HepG2 (cell line): ENCODE measurements around the gene LCLAT1. TPM values are rescaled to one million over a fixed set of nuclear protein-coding genes. Genes with fewer than 3 reads are reported as not detected.

Experiments used
- FOXK1 ChIP-seq: sonication (generic); formaldehyde crosslinking; IDR thresholded peaks from 2 replicates; pipeline ENCODE4 v1.4.0; 2020; ENCODE audit warnings: low read depth, missing genetic modification reagents, borderline replicate concordance
- GATA4 ChIP-seq: sonication (generic); IDR thresholded peaks from 2 replicates; pipeline ENCODE4 v1.6.1; 2016; ENCODE audit warnings: antibody characterized with exemption, low read depth, borderline replicate concordance
- HNF4G ChIP-seq, 2 experiments: sonication (generic) in 1 of 2; formaldehyde crosslinking in 1 of 2; IDR thresholded peaks; 2 replicates each; pipeline versions ENCODE4 v1.4.0 to v1.6.1; 2011 to 2020; ENCODE audit warnings: borderline replicate concordance in 2 of 2, low read depth in 2 of 2, mild to moderate bottlenecking in 2 of 2, low read length in 1 of 2, missing genetic modification reagents in 1 of 2, moderate library complexity in 1 of 2
- HNRNPK ChIP-seq: fragments of 200-400 bp; formaldehyde crosslinking; IDR thresholded peaks from 2 replicates; pipeline ENCODE4 v1.6.1; 2018; ENCODE audit warnings: low read length, low read depth, moderate library complexity, mild to moderate bottlenecking; ENCODE audit not compliant: poor library complexity, severe bottlenecking
- KDM4B ChIP-seq: sonication (generic); formaldehyde crosslinking; IDR thresholded peaks from 2 replicates; pipeline ENCODE4 v1.4.0; 2020; ENCODE audit warnings: missing genetic modification reagents
- MEIS2 ChIP-seq: sonication (generic); formaldehyde crosslinking; IDR thresholded peaks from 2 replicates; pipeline ENCODE4 v1.9.0; 2021; ENCODE audit warnings: mild to moderate bottlenecking, missing genetic modification reagents
- POGZ ChIP-seq: sonication (generic); formaldehyde crosslinking; IDR thresholded peaks from 2 replicates; pipeline ENCODE4 v1.4.0; 2020; ENCODE audit warnings: mild to moderate bottlenecking, missing genetic modification reagents
- POLR2AphosphoS2 ChIP-seq: IDR thresholded peaks from 2 replicates; pipeline ENCODE4 v1.6.1; 2011; ENCODE audit warnings: low read depth, low read length, improper control_type of control experiment
- SMAD3 ChIP-seq: sonication (generic); formaldehyde crosslinking; IDR thresholded peaks from 2 replicates; pipeline ENCODE4 v1.4.0; 2020; ENCODE audit warnings: missing genetic modification reagents
- ZBTB3 ChIP-seq: sonication (generic); formaldehyde crosslinking; IDR thresholded peaks from 2 replicates; pipeline ENCODE4 v1.4.0; 2020; ENCODE audit warnings: low read depth, mild to moderate bottlenecking, moderate library complexity, missing genetic modification reagents, borderline replicate concordance
- ZFP1 ChIP-seq: IDR thresholded peaks from 2 replicates; pipeline ENCODE4 v1.6.1; 2016
- ZNF350 ChIP-seq: sonication (generic); formaldehyde crosslinking; IDR thresholded peaks from 2 replicates; pipeline ENCODE4 v1.4.0; 2020; ENCODE audit warnings: mild to moderate bottlenecking, low read depth, missing genetic modification reagents, borderline replicate concordance
- ZNF766 ChIP-seq: sonication (generic); formaldehyde crosslinking; IDR thresholded peaks from 2 replicates; pipeline ENCODE4 v1.5.0; 2020; ENCODE audit warnings: missing genetic modification reagents, borderline replicate concordance
- polyA plus RNA-seq, 8 experiments: library from polyadenylated mRNA; depleted of rRNA in 3 of 8; stranded (reverse) in 7 of 8; unstranded in 1 of 8; fragments of >200 nt; fragmentation: Illumina TruSeq in 4 of 8; extraction: Trizol in 4 of 8; gene quantifications; 2 replicates each; pipeline versions ENCODE4 v1.2.1 to v1.2.3, GENCODE V29; 2011 to 2016; ENCODE audit warnings: low read depth in 4 of 8, missing spikeins in 1 of 8, mixed read lengths in 1 of 8; ENCODE audit not compliant: insufficient read depth in 1 of 8
- total RNA-seq, 5 experiments: library from RNA; depleted of rRNA; stranded (reverse); fragments of >200 nt; fragmentation: Illumina TruSeq; extraction: Trizol; gene quantifications; 2 replicates each; pipeline ENCODE4 v1.2.3, GENCODE V29; 2016; ENCODE audit warnings: low read depth in 1 of 5
- TF ChIP-seq, protein P1 (sequence below): sonication (generic); formaldehyde crosslinking; IDR thresholded peaks from 2 replicates; pipeline ENCODE4 v1.9.0; 2022; ENCODE audit warnings: missing genetic modification reagents, mild to moderate bottlenecking, borderline replicate concordance
- TF ChIP-seq, protein P2 (sequence below): sonication (generic); formaldehyde crosslinking; IDR thresholded peaks from 2 replicates; pipeline ENCODE4 v1.8.0; 2022; ENCODE audit warnings: mild to moderate bottlenecking, missing genetic modification reagents, moderate library complexity
- TF ChIP-seq, protein P3 (sequence below): sonication (generic); formaldehyde crosslinking; conservative IDR thresholded peaks from 2 replicates; pipeline ENCODE4 v1.5.0; 2020; ENCODE audit warnings: missing genetic modification reagents
- TF ChIP-seq, protein P4 (sequence below): sonication (generic); formaldehyde crosslinking; IDR thresholded peaks from 2 replicates; pipeline ENCODE4 v1.5.1; 2020; ENCODE audit warnings: missing genetic modification reagents, mild to moderate bottlenecking, borderline replicate concordance
- TF ChIP-seq, protein P5 (sequence below), 2 experiments: fragments of 450-650 bp in 1 of 2; sonication (generic) in 1 of 2; formaldehyde crosslinking; IDR thresholded peaks; 2 replicates each; pipeline versions ENCODE4 v1.5.0 to v1.8.0; 2020 to 2022; ENCODE audit warnings: mild to moderate bottlenecking in 1 of 2, missing genetic modification reagents in 1 of 2

The LCLAT1 gene
- total and polyA plus RNA-seq, 2 of the 13 experiments (the other 11 are each of a cell fraction or from before 2014, with no cell fraction given) = 18.0 to 28.0 TPM

DNA sequence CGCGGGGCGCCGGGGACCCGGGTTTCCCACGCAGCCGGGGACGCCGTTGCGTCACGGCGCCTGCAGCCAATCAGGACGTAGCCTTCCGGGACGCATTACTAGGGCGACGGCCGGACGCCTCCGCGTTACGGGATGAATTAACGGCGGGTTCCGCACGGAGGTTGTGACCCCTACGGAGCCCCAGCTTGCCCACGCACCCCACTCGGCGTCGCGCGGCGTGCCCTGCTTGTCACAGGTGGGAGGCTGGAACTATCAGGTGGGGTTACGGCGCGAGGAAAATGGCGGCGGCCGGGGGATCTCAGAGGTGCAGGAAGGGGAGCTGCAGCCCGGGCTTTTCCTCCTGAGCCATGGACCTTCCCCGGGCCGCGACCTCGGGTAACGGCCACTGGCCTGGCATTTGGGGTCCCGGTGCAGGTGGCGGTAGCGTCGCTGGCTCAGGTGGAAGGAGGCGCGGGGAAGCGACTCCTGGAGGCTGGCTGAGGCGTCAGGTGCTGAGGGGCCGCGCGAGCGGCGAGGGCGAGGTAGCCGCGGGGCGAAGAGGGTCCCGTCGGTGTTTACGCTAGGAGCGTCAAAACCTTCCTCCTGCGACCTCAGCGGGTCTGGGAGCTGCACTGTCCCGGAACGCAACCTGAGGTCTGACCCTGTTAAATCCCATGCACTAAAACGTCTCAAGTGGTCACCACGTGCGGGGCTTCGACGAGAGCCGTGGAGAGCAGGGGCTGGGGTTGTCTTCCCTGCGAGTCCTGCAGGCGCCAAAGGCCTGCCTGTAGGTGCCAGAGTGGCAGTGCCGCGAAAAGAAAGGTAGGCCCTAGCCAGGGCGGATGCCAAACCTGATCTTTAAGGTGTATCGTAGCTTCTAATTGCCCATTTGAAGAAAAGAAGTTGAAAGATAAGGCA lies at the start of gene LCLAT1 (continued):
- TF ChIP-seq, protein P1, sequence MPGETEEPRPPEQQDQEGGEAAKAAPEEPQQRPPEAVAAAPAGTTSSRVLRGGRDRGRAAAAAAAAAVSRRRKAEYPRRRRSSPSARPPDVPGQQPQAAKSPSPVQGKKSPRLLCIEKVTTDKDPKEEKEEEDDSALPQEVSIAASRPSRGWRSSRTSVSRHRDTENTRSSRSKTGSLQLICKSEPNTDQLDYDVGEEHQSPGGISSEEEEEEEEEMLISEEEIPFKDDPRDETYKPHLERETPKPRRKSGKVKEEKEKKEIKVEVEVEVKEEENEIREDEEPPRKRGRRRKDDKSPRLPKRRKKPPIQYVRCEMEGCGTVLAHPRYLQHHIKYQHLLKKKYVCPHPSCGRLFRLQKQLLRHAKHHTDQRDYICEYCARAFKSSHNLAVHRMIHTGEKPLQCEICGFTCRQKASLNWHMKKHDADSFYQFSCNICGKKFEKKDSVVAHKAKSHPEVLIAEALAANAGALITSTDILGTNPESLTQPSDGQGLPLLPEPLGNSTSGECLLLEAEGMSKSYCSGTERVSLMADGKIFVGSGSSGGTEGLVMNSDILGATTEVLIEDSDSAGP = peak; percentile 97
- TF ChIP-seq POLR2AphosphoS2 = no peak
- TF ChIP-seq, protein P2, sequence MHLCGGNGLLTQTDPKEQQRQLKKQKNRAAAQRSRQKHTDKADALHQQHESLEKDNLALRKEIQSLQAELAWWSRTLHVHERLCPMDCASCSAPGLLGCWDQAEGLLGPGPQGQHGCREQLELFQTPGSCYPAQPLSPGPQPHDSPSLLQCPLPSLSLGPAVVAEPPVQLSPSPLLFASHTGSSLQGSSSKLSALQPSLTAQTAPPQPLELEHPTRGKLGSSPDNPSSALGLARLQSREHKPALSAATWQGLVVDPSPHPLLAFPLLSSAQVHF (CRISPR knock-in tag) = peak; percentile 83; the same call in 1 of the 2 replicates
- TF ChIP-seq MEIS2 (CRISPR knock-in tag) = peak; percentile 87
- TF ChIP-seq HNF4G (IDR thresholded peaks at IDR 0.05; ENCODE audit: borderline replicate concordance, low read depth, low read length) = no peak
- 0 out of 2 replicates have a peak, but pooled peaks have one; percentile 56 for TF ChIP-seq HNF4G (CRISPR knock-in tag; IDR thresholded peaks at IDR 0.05; ENCODE audit: borderline replicate concordance, low read depth)
- peak; percentile 90; the same call in 1 of the 2 replicates for TF ChIP-seq ZBTB3 (CRISPR knock-in tag)
- TF ChIP-seq GATA4 = no peak
- peak; percentile 87; the same call in 1 of the 2 replicates for TF ChIP-seq ZNF350
- TF ChIP-seq SMAD3 = peak; percentile 80; the same call in 1 of the 2 replicates
- TF ChIP-seq ZNF766 = peak; percentile 99; the same call in 1 of the 2 replicates
- peak; percentile 9; the same call in 1 of the 2 replicates for TF ChIP-seq FOXK1
- TF ChIP-seq ZFP1 (CRISPR knock-in tag) = no peak
- TF ChIP-seq, protein P3, sequence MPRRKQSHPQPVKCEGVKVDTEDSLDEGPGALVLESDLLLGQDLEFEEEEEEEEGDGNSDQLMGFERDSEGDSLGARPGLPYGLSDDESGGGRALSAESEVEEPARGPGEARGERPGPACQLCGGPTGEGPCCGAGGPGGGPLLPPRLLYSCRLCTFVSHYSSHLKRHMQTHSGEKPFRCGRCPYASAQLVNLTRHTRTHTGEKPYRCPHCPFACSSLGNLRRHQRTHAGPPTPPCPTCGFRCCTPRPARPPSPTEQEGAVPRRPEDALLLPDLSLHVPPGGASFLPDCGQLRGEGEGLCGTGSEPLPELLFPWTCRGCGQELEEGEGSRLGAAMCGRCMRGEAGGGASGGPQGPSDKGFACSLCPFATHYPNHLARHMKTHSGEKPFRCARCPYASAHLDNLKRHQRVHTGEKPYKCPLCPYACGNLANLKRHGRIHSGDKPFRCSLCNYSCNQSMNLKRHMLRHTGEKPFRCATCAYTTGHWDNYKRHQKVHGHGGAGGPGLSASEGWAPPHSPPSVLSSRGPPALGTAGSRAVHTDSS = 0 out of 2 replicates have a peak, but pooled peaks have one; percentile 91
- no peak for TF ChIP-seq KDM4B (CRISPR knock-in tag)
- TF ChIP-seq, protein P4, sequence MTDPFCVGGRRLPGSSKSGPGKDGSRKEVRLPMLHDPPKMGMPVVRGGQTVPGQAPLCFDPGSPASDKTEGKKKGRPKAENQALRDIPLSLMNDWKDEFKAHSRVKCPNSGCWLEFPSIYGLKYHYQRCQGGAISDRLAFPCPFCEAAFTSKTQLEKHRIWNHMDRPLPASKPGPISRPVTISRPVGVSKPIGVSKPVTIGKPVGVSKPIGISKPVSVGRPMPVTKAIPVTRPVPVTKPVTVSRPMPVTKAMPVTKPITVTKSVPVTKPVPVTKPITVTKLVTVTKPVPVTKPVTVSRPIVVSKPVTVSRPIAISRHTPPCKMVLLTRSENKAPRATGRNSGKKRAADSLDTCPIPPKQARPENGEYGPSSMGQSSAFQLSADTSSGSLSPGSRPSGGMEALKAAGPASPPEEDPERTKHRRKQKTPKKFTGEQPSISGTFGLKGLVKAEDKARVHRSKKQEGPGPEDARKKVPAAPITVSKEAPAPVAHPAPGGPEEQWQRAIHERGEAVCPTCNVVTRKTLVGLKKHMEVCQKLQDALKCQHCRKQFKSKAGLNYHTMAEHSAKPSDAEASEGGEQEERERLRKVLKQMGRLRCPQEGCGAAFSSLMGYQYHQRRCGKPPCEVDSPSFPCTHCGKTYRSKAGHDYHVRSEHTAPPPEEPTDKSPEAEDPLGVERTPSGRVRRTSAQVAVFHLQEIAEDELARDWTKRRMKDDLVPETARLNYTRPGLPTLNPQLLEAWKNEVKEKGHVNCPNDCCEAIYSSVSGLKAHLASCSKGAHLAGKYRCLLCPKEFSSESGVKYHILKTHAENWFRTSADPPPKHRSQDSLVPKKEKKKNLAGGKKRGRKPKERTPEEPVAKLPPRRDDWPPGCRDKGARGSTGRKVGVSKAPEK = peak; percentile 73
- TF ChIP-seq HNRNPK = no peak
- peak; percentile 93 for TF ChIP-seq POGZ
- TF ChIP-seq, protein P5, sequence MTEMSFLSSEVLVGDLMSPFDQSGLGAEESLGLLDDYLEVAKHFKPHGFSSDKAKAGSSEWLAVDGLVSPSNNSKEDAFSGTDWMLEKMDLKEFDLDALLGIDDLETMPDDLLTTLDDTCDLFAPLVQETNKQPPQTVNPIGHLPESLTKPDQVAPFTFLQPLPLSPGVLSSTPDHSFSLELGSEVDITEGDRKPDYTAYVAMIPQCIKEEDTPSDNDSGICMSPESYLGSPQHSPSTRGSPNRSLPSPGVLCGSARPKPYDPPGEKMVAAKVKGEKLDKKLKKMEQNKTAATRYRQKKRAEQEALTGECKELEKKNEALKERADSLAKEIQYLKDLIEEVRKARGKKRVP (CRISPR knock-in tag; IDR thresholded peaks at IDR 0.05) = peak in 1 of 2 experiments; percentile 55; a peak in 2 of 4 replicates
